Glutamatergic neuron (in vitro differentiated cells): ENCODE data around the gene AMN. TPM values are rescaled to one million over a fixed set of nuclear protein-coding genes. Genes with fewer than 3 reads are reported as not detected.

Source experiments
- DNase-seq: peaks from one replicate; pipeline ENCODE4 v3.0.0; 2022
- H3K27ac Mint-ChIP-seq: one replicate; pipeline ENCODE4 v1.8.0; 2020; ENCODE audit warnings: mild to moderate bottlenecking, mixed read lengths, inconsistent platforms; ENCODE audit not compliant: unreplicated experiment
- H3K27me3 Mint-ChIP-seq: one replicate; pipeline ENCODE4 v1.8.0; 2020; ENCODE audit warnings: mild to moderate bottlenecking, moderate library complexity, mixed read lengths, inconsistent platforms; ENCODE audit not compliant: unreplicated experiment
- H3K36me3 Mint-ChIP-seq: one replicate; pipeline ENCODE4 v1.8.0; 2020; ENCODE audit warnings: mild to moderate bottlenecking, mixed read lengths, inconsistent platforms; ENCODE audit not compliant: unreplicated experiment
- H3K4me1 Mint-ChIP-seq: one replicate; pipeline ENCODE4 v1.8.0; 2020; ENCODE audit warnings: mild to moderate bottlenecking, low read depth, mixed read lengths, inconsistent platforms; ENCODE audit not compliant: unreplicated experiment
- H3K4me3 Mint-ChIP-seq: one replicate; pipeline ENCODE4 v1.8.0; 2020; ENCODE audit warnings: mild to moderate bottlenecking, mixed read lengths, inconsistent platforms; ENCODE audit not compliant: unreplicated experiment
- H3K9me3 Mint-ChIP-seq: one replicate; pipeline ENCODE4 v1.8.0; 2020; ENCODE audit warnings: mild to moderate bottlenecking, moderate library complexity, mixed read lengths, inconsistent platforms; ENCODE audit not compliant: unreplicated experiment
- total RNA-seq: library from RNA; stranded (reverse); fragmentation: NEBNext Ultra II Directional; extraction: Animal tissue kit (Norgen Biotek cat#: 25700); gene quantifications from one replicate; pipeline ENCODE4 v1.2.1, GENCODE V29; 2021; ENCODE audit not compliant: unreplicated experiment
- TF ChIP-seq, protein P1 (sequence below): fragments of 200-600 bp; sonication (generic); IDR thresholded peaks from one replicate; pipeline ENCODE4 v1.5.0; 2021; ENCODE audit not compliant: partially characterized antibody, unreplicated experiment

Gene AMN
- total RNA-seq, 1 donor from 2014 or later: 0.34 TPM

DNA sequence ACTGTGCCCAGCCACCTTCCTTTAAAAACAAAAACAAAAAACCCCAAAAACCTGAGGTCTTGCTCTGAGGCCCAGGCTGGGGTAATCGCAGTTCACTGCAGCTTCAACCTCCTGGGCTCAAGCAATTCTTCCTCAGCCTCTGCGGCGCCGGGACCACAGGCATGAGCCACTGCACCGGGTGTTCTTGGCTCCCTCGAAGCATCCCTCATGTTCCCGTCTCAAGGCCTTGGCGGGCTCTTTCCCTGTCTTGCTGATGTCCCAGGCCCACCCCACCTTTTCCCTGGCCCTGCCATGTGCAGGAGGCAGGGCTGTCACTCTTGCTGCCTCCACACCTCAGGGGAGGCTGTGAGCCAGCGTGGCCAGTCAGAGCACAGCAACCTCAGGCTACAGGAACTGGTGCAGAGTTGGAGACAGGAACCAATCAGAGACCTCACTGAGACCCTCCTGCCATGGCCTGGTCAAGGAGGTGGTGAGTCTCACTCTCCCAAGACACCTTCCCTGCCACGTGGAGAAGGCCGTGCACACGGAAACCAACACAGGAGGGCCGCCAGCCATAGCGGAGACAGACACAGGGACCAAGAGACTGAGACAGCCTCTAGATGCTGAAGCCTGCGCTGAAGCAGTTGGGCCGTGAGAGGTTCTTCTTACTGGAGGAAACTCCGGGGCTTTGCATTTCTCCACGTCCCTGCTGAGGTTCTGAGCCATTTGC lies 6.0 kb upstream of the AMN start:
- DNase-seq: no peak
- Mint-ChIP-seq H3K4me3 (no peak overlapping the region), H3K4me1 (peaks cover under 1% of the 10 kb centered on the region), H3K9me3 (peaks cover 2% of the 10 kb centered on the region), H3K27ac (no peak overlapping the region), H3K27me3 (peaks cover 2% of the 10 kb centered on the region), H3K36me3 (no peaks in the 10 kb centered on the region)
- TF ChIP-seq, protein P1, sequence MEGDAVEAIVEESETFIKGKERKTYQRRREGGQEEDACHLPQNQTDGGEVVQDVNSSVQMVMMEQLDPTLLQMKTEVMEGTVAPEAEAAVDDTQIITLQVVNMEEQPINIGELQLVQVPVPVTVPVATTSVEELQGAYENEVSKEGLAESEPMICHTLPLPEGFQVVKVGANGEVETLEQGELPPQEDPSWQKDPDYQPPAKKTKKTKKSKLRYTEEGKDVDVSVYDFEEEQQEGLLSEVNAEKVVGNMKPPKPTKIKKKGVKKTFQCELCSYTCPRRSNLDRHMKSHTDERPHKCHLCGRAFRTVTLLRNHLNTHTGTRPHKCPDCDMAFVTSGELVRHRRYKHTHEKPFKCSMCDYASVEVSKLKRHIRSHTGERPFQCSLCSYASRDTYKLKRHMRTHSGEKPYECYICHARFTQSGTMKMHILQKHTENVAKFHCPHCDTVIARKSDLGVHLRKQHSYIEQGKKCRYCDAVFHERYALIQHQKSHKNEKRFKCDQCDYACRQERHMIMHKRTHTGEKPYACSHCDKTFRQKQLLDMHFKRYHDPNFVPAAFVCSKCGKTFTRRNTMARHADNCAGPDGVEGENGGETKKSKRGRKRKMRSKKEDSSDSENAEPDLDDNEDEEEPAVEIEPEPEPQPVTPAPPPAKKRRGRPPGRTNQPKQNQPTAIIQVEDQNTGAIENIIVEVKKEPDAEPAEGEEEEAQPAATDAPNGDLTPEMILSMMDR: no peak

GRCh38 chr14:102917056-102917385 lies 5.4 kb upstream of the AMN start:
- Mint-ChIP-seq H3K4me1 (no peaks in the 10 kb centered on the region), H3K27ac (no peak overlapping the region), H3K36me3 (no peaks in the 10 kb centered on the region), H3K9me3 (peaks cover 2% of the 10 kb centered on the region), H3K27me3 (peaks cover 2% of the 10 kb centered on the region), H3K4me3 (no peak overlapping the region)
- TF ChIP-seq, protein P1: no peak
- no peak for DNase-seq

DNA sequence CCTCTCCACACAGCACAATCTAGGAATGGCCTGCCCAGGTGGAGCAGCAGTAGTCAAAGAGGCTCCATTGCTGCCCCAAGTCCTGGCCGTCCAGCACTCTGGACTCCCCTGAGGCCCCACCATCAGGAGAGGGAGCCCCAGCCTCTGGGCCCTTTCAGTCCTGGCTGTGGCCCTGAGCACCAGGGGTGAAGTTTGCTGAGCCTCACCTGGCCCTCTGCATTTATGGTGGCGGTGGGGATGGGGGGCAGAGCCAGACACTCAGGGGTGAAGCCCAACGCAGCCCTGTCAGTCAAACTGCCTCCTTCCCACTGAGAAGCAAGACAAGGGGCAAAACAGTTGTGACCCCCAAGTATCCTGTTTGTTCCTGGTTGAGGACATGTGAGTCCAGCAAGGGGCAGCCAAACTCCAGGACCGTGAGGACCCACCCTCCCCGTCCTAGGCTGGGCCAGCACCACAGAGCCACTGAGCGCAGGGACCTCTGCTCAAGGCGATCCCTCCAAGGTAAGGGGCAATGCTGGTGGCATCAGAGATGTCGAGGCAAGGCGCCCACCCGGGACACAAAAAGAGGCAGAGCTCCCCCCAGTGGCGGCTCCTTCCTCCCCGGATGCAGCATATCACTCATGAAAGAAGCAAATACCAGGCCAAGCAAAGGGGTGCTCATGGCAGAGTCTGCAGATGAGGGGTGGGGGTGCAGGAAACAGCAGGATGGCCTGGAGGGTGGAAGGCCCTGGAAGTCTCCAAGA lies 4.8 kb upstream of the AMN start:
- Mint-ChIP-seq H3K27ac (no peak overlapping the region), H3K36me3 (no peaks in the 10 kb centered on the region), H3K27me3 (peaks cover 2% of the 10 kb centered on the region), H3K9me3 (peaks cover 2% of the 10 kb centered on the region), H3K4me3 (no peak overlapping the region), H3K4me1 (no peaks in the 10 kb centered on the region)
- DNase-seq: peak; percentile 82
- TF ChIP-seq, protein P1: peak; percentile 52

DNA sequence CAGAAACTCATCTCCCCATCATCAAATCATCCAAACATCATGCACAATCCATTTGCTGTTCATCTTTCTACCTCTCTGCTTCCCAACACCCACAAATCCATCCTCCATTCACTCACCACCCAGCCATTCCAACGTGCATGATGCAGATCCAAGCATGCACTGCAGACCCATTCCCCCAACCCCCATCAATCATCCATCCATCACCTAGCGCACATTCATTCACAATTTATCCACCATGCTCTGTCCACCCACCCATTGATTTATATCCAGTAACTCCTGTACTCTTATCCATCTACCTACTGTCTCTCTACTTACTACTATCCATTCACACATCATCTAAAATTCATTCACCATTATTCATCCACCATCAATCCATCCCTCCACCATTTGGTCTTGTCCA lies 4.0 kb upstream of the AMN start:
- no peak for DNase-seq
- TF ChIP-seq, protein P1: no peak
- peaks cover 2% of the 10 kb centered on the region for H3K9me3 Mint-ChIP-seq
- no peaks in the 10 kb centered on the region for H3K36me3 Mint-ChIP-seq
- no peak overlapping the region for H3K27ac Mint-ChIP-seq
- H3K4me1 Mint-ChIP-seq: no peaks in the 10 kb centered on the region
- H3K4me3 Mint-ChIP-seq: no peak overlapping the region
- H3K27me3 Mint-ChIP-seq: peaks cover 4% of the 10 kb centered on the region
